Nephron progenitor cell (in vitro differentiated cells): Measurements from ENCODE around the gene BTG2.

ENCODE experiments used
- DNase-seq: peaks from one replicate; pipeline ENCODE4 v3.0.0; 2021
- H3K27ac Mint-ChIP-seq: 2 replicates; pipeline ENCODE4 v1.8.0; 2021; ENCODE audit warnings: mild to moderate bottlenecking, moderate library complexity, mixed read lengths
- H3K27me3 Mint-ChIP-seq: 2 replicates; pipeline ENCODE4 v1.8.0; 2021; ENCODE audit warnings: mild to moderate bottlenecking, low read depth, mixed read lengths; ENCODE audit not compliant: poor library complexity
- H3K36me3 Mint-ChIP-seq: 2 replicates; pipeline ENCODE4 v1.8.0; 2021; ENCODE audit warnings: low read depth, mixed read lengths
- H3K4me1 Mint-ChIP-seq: 2 replicates; pipeline ENCODE4 v1.8.0; 2021; ENCODE audit warnings: mixed read lengths
- H3K4me3 Mint-ChIP-seq: 2 replicates; pipeline ENCODE4 v1.8.0; 2021; ENCODE audit warnings: mild to moderate bottlenecking, moderate library complexity, mixed read lengths
- H3K9me3 Mint-ChIP-seq: 2 replicates; pipeline ENCODE4 v1.8.0; 2021; ENCODE audit warnings: mild to moderate bottlenecking, moderate library complexity, mixed read lengths
- CTCF ChIP-seq: fragments of 200-600 bp; sonication (generic); IDR thresholded peaks from 2 replicates; pipeline ENCODE4 v1.5.0; 2021; ENCODE audit warnings: antibody characterized with exemption

BTG2 gene

GRCh38 chr1:203326830-203327683 is 21.7 kb downstream of the BTG2 start:
- TF ChIP-seq CTCF, result no peak
- no peaks in the 10 kb centered on the region for H3K9me3 Mint-ChIP-seq
- peaks cover 8% of the 10 kb centered on the region for H3K27me3 Mint-ChIP-seq
- peak; percentile 95 for DNase-seq
- H3K36me3 Mint-ChIP-seq, result no peaks in the 10 kb centered on the region
- peaks cover 69% of the 10 kb centered on the region for H3K4me1 Mint-ChIP-seq
- no peak overlapping the region for H3K27ac Mint-ChIP-seq
- peak overlapping the region; percentile 72 for H3K4me3 Mint-ChIP-seq

DNA sequence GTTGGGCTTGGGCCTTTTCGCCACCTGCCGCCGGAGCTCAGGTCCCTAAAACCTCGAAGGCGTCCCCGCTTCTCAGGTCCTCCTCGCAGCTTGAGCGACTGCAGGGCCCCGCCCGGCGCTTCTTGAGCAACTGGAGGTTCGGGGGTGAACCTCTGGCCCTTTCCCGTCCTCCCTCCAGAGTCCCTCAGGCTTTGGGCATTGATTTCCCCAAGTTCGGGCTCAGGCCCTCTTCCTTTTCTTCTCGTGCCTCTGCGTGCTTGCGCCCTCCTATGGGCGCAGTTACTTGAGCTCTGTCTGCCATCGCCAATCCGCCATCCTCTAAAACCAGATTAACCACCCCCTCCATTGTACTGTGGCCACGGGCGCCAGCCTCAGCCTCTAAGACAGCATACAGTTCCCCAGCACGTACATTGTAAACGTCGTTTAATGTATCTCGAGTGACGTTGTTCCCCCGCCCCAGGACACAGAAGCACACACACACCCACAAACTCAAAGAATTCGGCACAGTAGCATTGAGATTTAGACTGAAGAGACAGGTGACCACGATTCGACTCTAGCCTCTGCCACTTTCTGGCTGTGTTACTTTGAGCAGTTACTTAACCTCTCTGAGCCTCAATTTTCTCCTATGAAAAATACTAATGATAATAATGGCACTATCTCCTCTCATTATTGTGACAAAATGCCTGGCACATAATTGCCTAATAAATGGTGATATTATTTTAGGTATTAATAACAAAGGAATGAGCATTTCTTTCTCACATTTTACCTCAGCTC is 22.6 kb downstream of the BTG2 start:
- peak; percentile 8 for TF ChIP-seq CTCF
- peak overlapping the region; percentile 42 for H3K27ac Mint-ChIP-seq
- H3K36me3 Mint-ChIP-seq, result no peaks in the 10 kb centered on the region
- DNase-seq, result no peak
- peaks cover 61% of the 10 kb centered on the region for H3K4me1 Mint-ChIP-seq
- peak overlapping the region; percentile 72 for H3K4me3 Mint-ChIP-seq
- H3K9me3 Mint-ChIP-seq, result no peaks in the 10 kb centered on the region
- H3K27me3 Mint-ChIP-seq, result peaks cover 8% of the 10 kb centered on the region

- no peak overlapping the region for H3K27ac Mint-ChIP-seq
- peaks cover 5% of the 10 kb centered on the region for H3K27me3 Mint-ChIP-seq
- H3K4me3 Mint-ChIP-seq, result peak overlapping the region; percentile 36
- H3K9me3 Mint-ChIP-seq, result no peaks in the 10 kb centered on the region
- no peak for DNase-seq
- peaks cover 52% of the 10 kb centered on the region for H3K4me1 Mint-ChIP-seq
- peak; percentile 16 for TF ChIP-seq CTCF
- no peaks in the 10 kb centered on the region for H3K36me3 Mint-ChIP-seq
Observed at GRCh38 chr1:203328714-203329122, 23.4 kb downstream of the BTG2 start.

DNA sequence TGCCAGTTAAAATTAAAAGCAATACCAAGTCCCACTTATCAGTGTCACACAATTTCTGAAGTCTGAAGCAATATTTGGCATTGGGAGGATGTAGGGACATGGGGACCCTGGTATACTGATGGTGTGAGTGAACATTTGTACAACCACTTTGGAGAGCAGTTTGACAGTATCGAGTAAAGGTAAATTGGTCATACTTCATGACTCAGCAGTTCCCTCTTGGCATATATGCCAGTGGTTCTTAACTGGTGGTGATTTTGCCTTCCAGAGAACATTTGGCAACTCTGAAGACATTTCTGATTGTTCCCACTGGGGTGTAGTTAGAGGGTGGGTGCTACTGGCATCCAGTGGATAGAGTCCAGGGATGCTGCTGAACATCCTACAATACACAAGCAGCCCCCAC is 25.9 kb downstream of the BTG2 start:
- H3K4me3 Mint-ChIP-seq, result no peak overlapping the region
- H3K27me3 Mint-ChIP-seq, result peaks cover 13% of the 10 kb centered on the region

DNA sequence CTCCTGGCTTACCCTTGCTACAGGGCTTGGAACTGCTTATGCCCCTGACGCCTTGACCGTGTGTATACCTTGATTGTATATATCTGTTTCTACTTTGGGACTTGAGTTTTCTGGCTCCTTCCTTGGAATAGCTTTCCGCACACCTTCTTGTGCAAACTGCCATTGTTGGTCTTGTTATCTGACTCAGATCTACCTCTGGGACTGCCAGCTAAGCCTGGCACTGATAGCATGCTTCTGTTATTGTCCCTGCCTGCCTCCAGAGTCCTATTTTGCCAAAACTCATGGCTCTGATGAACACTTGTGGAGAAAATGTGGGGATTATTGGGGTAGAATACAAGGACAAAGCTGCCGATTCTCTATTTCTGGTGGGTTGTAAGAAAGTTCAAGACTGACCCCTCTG is 30.2 kb downstream of the BTG2 start:
- peaks cover 21% of the 10 kb centered on the region for H3K4me1 Mint-ChIP-seq
- no peaks in the 10 kb centered on the region for H3K36me3 Mint-ChIP-seq
- no peak for DNase-seq
- H3K27me3 Mint-ChIP-seq, result peaks cover 14% of the 10 kb centered on the region
- H3K4me3 Mint-ChIP-seq, result no peak overlapping the region
- TF ChIP-seq CTCF, result no peak
- no peaks in the 10 kb centered on the region for H3K9me3 Mint-ChIP-seq
- H3K27ac Mint-ChIP-seq, result no peak overlapping the region

More for the DNA sequence above, 25.9 kb downstream of the BTG2 start:
- H3K27ac Mint-ChIP-seq, result no peak overlapping the region
- H3K36me3 Mint-ChIP-seq, result no peaks in the 10 kb centered on the region
- no peak for DNase-seq
- H3K4me1 Mint-ChIP-seq, result peaks cover 27% of the 10 kb centered on the region
- no peak for TF ChIP-seq CTCF
- H3K9me3 Mint-ChIP-seq, result no peaks in the 10 kb centered on the region
